Measurements from ENCODE around the gene SLC41A3.
"Not testable (repeated sequence)": the region's sequence is repeated elsewhere in the genome, so short reads cannot be mapped to it uniquely, and the experiment has no call there.

Gene SLC41A3

GRCh38 chr3:125977104-125977503 is 106.8 kb downstream of the SLC41A3 start:
- not testable (repeated sequence) for H3K4me3 ChIP-seq (ENCODE audit: low read depth, low read length); H3K36me3 ChIP-seq (ENCODE audit: control insufficient read depth, insufficient read depth, low read length); H3K9ac ChIP-seq (ENCODE audit: low read depth, low read length); H3K4me1 ChIP-seq (ENCODE audit: control insufficient read depth, insufficient read depth, low read length); H3K9me3 ChIP-seq (ENCODE audit: control insufficient read depth, insufficient read depth, low read length); H3K27me3 ChIP-seq (ENCODE audit: control insufficient read depth, insufficient read depth, low read length)

GRCh38 chr3:125976003-125976390 is 107.9 kb downstream of the SLC41A3 start:
- not testable (repeated sequence) for H3K36me3 ChIP-seq (ENCODE audit: control insufficient read depth, insufficient read depth, low read length); H3K4me1 ChIP-seq (ENCODE audit: control insufficient read depth, insufficient read depth, low read length)

GRCh38 chr3:125975245-125976002 is 108.5 kb downstream of the SLC41A3 start:
- not testable (repeated sequence) for H3K9ac ChIP-seq (ENCODE audit: low read depth, low read length); H3K36me3 ChIP-seq (ENCODE audit: control insufficient read depth, insufficient read depth, low read length); H3K9me3 ChIP-seq (ENCODE audit: control insufficient read depth, insufficient read depth, low read length); H3K4me3 ChIP-seq (ENCODE audit: low read depth, low read length); H3K4me1 ChIP-seq (ENCODE audit: control insufficient read depth, insufficient read depth, low read length)
- peaks cover 21% of the 10 kb centered on the region for H3K27me3 ChIP-seq (ENCODE audit: control insufficient read depth, insufficient read depth, low read length)

More at GRCh38 chr3:125976003-125976390, 107.9 kb downstream of the SLC41A3 start:
- H3K9me3 ChIP-seq (ENCODE audit: control insufficient read depth, insufficient read depth, low read length); H3K4me3 ChIP-seq (ENCODE audit: low read depth, low read length); H3K9ac ChIP-seq (ENCODE audit: low read depth, low read length): not testable (repeated sequence)
- H3K27me3 ChIP-seq (ENCODE audit: control insufficient read depth, insufficient read depth, low read length): peaks cover 15% of the 10 kb centered on the region

- H3K9ac ChIP-seq (ENCODE audit: low read depth, low read length); H3K4me1 ChIP-seq (ENCODE audit: control insufficient read depth, insufficient read depth, low read length); H3K36me3 ChIP-seq (ENCODE audit: control insufficient read depth, insufficient read depth, low read length); H3K9me3 ChIP-seq (ENCODE audit: control insufficient read depth, insufficient read depth, low read length): not testable (repeated sequence)
- Histone ChIP-seq H3K4me3 (ENCODE audit: low read depth, low read length) (peak overlapping the region; percentile 78), H3K27me3 (ENCODE audit: control insufficient read depth, insufficient read depth, low read length) (peaks cover 37% of the 10 kb centered on the region)
Measured at GRCh38 chr3:125971997-125972944, 111.7 kb downstream of the SLC41A3 start.

- H3K4me3 ChIP-seq (ENCODE audit: low read depth, low read length); H3K36me3 ChIP-seq (ENCODE audit: control insufficient read depth, insufficient read depth, low read length): not testable (repeated sequence)
- peaks cover 54% of the 10 kb centered on the region for H3K27me3 ChIP-seq (ENCODE audit: control insufficient read depth, insufficient read depth, low read length)
Measured at GRCh38 chr3:125968701-125969592, 115.0 kb downstream of the SLC41A3 start, which contains the start of gene ROPN1B. Gene ROPN1B, plus strand, starts transcription at chr3:125969178. Its CDS starts 2,877 bp downstream, at chr3:125972055.

GRCh38 chr3:125968121-125968520 is 115.8 kb downstream of the SLC41A3 start:
- not testable (repeated sequence) for H3K9ac ChIP-seq (ENCODE audit: low read depth, low read length); H3K4me1 ChIP-seq (ENCODE audit: control insufficient read depth, insufficient read depth, low read length); H3K4me3 ChIP-seq (ENCODE audit: low read depth, low read length); H3K36me3 ChIP-seq (ENCODE audit: control insufficient read depth, insufficient read depth, low read length); H3K9me3 ChIP-seq (ENCODE audit: control insufficient read depth, insufficient read depth, low read length)
- H3K27me3 ChIP-seq (ENCODE audit: control insufficient read depth, insufficient read depth, low read length): peaks cover 54% of the 10 kb centered on the region

More at GRCh38 chr3:125968701-125969592, 115.0 kb downstream of the SLC41A3 start, which contains the start of gene ROPN1B:
- H3K9ac ChIP-seq (ENCODE audit: low read depth, low read length); H3K9me3 ChIP-seq (ENCODE audit: control insufficient read depth, insufficient read depth, low read length); H3K4me1 ChIP-seq (ENCODE audit: control insufficient read depth, insufficient read depth, low read length): not testable (repeated sequence)

GRCh38 chr3:125967156-125967555 is 116.8 kb downstream of the SLC41A3 start:
- Histone ChIP-seq H3K9ac (ENCODE audit: low read depth, low read length) (no peak overlapping the region), H3K4me1 (ENCODE audit: control insufficient read depth, insufficient read depth, low read length) (peaks cover 2% of the 10 kb centered on the region), H3K36me3 (ENCODE audit: control insufficient read depth, insufficient read depth, low read length) (no peaks in the 10 kb centered on the region), H3K4me3 (ENCODE audit: low read depth, low read length) (no peak overlapping the region), H3K27me3 (ENCODE audit: control insufficient read depth, insufficient read depth, low read length) (peaks cover 52% of the 10 kb centered on the region), H3K9me3 (ENCODE audit: control insufficient read depth, insufficient read depth, low read length) (no peaks in the 10 kb centered on the region)

GRCh38 chr3:125965505-125965904 is 118.4 kb downstream of the SLC41A3 start:
- H3K9ac ChIP-seq (ENCODE audit: low read depth, low read length): no peak overlapping the region
- H3K9me3 ChIP-seq (ENCODE audit: control insufficient read depth, insufficient read depth, low read length): no peaks in the 10 kb centered on the region
- peaks cover 36% of the 10 kb centered on the region for H3K27me3 ChIP-seq (ENCODE audit: control insufficient read depth, insufficient read depth, low read length)
- no peaks in the 10 kb centered on the region for H3K4me1 ChIP-seq (ENCODE audit: control insufficient read depth, insufficient read depth, low read length)
- H3K36me3 ChIP-seq (ENCODE audit: control insufficient read depth, insufficient read depth, low read length): no peaks in the 10 kb centered on the region
- no peak overlapping the region for H3K4me3 ChIP-seq (ENCODE audit: low read depth, low read length)

- not testable (repeated sequence) for H3K4me1 ChIP-seq (ENCODE audit: control insufficient read depth, insufficient read depth, low read length); H3K9ac ChIP-seq (ENCODE audit: low read depth, low read length); H3K4me3 ChIP-seq (ENCODE audit: low read depth, low read length); H3K9me3 ChIP-seq (ENCODE audit: control insufficient read depth, insufficient read depth, low read length); H3K36me3 ChIP-seq (ENCODE audit: control insufficient read depth, insufficient read depth, low read length)
- H3K27me3 ChIP-seq (ENCODE audit: control insufficient read depth, insufficient read depth, low read length): peaks cover 30% of the 10 kb centered on the region
Measured at GRCh38 chr3:125963834-125964233, 120.1 kb downstream of the SLC41A3 start.

- peaks cover 15% of the 10 kb centered on the region for H3K27me3 ChIP-seq (ENCODE audit: control insufficient read depth, insufficient read depth, low read length)
Measured at GRCh38 chr3:125961289-125961589, 122.7 kb downstream of the SLC41A3 start.

More at GRCh38 chr3:125961289-125961589, 122.7 kb downstream of the SLC41A3 start:
- Histone ChIP-seq H3K9ac (ENCODE audit: low read depth, low read length) (no peak overlapping the region), H3K9me3 (ENCODE audit: control insufficient read depth, insufficient read depth, low read length) (no peaks in the 10 kb centered on the region), H3K4me1 (ENCODE audit: control insufficient read depth, insufficient read depth, low read length) (no peaks in the 10 kb centered on the region), H3K36me3 (ENCODE audit: control insufficient read depth, insufficient read depth, low read length) (no peaks in the 10 kb centered on the region), H3K4me3 (ENCODE audit: low read depth, low read length) (no peak overlapping the region)

Data from iPS-15b (cell line).